ENCODE measurements around the gene NPW.

The NPW gene

DNA sequence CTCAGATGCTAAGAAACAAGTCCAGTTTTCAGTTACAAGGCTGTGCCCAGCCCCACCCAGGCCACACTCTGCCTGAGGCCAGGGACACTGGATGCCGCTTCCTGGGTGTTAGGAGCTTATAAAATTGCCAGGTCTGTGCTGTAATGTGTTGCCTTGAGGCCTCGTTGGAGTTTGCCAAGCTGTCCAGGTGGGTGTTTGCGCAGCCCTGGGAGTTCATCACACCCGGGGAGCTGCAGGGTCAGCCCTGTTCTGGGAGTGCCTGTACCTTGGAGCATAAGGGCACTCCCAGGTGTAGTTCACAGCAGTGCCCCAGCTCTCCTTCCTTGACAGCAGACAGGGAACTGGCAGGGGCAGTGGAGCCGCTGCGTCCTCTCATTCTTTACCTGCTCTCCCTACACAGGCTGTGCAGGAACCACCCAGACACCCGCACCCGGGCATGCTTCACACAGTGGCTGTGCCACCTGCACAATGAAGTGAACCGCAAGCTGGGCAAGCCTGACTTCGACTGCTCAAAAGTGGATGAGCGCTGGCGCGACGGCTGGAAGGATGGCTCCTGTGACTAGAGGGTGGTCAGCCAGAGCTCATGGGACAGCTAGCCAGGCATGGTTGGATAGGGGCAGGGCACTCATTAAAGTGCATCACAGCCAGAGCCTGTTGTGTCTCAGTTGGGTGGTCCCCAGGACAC is 34.0 kb upstream of the NPW start:
- no peak for DNase-seq (ENCODE audit: extremely low read depth, low read depth)
- TF ChIP-seq, protein P1, sequence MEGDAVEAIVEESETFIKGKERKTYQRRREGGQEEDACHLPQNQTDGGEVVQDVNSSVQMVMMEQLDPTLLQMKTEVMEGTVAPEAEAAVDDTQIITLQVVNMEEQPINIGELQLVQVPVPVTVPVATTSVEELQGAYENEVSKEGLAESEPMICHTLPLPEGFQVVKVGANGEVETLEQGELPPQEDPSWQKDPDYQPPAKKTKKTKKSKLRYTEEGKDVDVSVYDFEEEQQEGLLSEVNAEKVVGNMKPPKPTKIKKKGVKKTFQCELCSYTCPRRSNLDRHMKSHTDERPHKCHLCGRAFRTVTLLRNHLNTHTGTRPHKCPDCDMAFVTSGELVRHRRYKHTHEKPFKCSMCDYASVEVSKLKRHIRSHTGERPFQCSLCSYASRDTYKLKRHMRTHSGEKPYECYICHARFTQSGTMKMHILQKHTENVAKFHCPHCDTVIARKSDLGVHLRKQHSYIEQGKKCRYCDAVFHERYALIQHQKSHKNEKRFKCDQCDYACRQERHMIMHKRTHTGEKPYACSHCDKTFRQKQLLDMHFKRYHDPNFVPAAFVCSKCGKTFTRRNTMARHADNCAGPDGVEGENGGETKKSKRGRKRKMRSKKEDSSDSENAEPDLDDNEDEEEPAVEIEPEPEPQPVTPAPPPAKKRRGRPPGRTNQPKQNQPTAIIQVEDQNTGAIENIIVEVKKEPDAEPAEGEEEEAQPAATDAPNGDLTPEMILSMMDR (IDR thresholded peaks at IDR 0.05; ENCODE audit: low read depth, low read length, missing control alignments): no peak
- H3K4me3 ChIP-seq (replicated peaks; ENCODE audit: low read depth, low read length): peak overlapping the region; percentile 70

DNA sequence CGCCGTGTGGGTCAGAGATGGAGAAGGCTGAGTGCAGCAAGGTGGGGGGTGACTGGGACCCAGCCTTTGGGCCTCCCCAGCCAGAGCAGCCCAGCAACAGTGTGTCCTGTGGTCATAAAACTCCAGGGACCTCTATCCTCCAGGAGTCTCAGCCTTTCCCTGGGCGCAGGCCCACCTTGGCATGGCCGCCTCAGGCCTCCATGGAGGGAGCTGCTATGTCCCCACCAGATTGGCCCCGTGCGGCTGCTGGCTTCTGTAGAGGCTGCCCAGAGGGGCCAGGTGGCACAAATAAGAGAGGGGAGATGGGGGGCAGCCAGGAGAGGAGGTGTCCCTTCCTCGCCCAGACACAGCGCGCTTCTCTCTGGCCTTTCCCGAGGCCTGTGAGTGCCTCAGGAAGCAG is 32.4 kb upstream of the NPW start:
- DNase-seq (ENCODE audit: extremely low read depth, low read depth): no peak
- H3K4me3 ChIP-seq (replicated peaks; ENCODE audit: low read depth, low read length): no peak overlapping the region
- TF ChIP-seq, protein P1 (IDR thresholded peaks at IDR 0.05; ENCODE audit: low read depth, low read length, missing control alignments): no peak

DNA sequence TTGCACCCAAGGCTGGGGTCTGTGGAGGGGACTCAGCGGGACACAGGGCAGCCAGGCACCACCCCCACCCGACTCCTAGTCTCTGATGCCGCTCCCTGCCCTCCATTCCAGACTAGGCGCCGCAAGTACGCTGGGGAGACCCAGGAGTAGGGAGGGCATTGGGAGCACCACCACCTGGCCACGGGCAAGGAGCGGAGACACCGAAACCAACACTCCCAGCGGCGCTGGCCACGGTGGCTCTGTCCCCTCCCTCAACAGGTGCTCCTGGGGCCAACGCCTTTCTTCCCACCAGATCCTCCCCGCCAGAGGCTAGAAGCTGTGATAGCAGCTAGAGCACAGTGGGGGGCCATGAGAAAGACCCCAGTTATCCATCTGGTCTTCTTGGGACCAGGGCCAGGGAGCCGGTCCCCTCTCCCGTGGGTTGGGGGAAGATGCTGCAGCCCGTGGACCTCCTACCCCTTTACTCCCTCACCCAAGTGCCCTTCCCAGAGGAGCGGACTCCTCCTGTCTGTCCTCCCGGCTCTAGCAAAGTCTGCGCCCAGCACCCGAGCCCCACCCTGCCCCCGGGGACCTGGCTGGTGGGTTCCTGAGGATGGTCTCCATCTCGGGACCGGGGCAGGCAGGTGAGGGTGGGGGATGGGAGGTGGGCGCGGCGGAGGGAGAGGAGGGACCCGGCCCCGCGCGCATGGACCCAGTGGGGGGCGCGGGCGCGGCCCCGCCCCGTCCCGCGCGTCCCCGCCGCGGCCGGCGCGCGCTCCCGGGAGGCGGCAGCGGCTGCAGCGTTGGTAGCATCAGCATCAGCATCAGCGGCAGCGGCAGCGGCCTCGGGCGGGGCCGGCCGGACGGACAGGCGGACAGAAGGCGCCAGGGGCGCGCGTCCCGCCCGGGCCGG is 30.1 kb upstream of the NPW start, which contains the start of gene SYNGR3:
SYNGR3 (plus strand) TSS at position 762 of the 892 bp plus-strand sequence. CDS start 133 bp downstream, outside the sequence.
- no peak for DNase-seq (ENCODE audit: extremely low read depth, low read depth)
- no peak within 1 kb of the TSS for H3K4me3 ChIP-seq (replicated peaks; ENCODE audit: low read depth, low read length)
- TF ChIP-seq, protein P1 (IDR thresholded peaks at IDR 0.05; ENCODE audit: low read depth, low read length, missing control alignments): no peak

DNA sequence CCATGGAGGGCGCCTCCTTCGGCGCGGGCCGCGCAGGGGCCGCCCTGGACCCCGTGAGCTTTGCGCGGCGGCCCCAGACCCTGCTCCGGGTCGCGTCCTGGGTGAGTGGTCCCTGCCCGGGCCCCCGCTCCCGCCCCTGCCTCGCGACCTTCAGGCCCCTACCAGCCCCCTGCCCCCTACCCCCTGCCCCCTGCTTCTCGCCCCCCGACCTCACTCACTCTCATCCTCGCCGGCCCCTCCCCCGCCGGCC is 29.6 kb upstream of the NPW start:
- TF ChIP-seq, protein P1 (IDR thresholded peaks at IDR 0.05; ENCODE audit: low read depth, low read length, missing control alignments): no peak
- no peak for DNase-seq (ENCODE audit: extremely low read depth, low read depth)
- no peak overlapping the region for H3K4me3 ChIP-seq (replicated peaks; ENCODE audit: low read depth, low read length)

DNA sequence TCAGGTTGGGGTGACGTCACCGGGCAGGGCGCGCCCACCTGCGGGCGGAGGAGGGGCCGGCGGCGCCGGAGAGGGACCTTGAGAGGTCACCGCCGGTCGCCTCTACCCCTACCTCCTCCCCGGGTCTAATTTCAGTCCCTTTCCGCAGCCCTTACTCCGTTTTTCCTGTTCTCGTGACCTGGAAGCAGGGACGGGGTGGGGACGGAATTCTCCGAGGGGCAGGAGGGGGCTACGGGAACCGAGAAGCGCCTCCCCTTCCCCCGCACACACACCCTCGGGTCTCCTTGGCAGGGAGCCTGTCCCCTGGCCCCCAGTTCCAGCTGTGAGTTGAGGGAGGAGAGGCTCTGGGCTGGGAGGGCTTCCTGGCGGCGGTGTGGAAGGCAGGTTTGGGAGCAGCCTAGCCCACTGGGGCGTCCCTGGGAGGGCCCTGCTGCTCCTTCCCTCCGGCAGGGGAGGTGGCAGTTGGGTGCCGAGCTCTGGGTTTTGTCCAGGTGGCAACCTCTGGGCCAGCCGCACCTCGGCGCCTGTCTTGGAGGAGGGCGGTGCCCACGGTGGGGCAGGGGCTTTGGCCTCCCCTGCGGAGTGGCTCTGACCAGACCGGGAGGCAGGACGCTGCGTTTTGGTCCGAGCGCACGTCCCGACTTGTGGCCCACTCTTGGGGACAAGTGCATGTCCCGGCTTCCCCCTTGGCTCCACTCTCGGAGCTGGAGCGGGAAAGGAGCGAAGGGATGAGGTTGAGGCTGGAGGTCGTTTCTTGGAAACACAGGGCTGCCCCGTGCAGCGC is 29.0 kb upstream of the NPW start:
- TF ChIP-seq, protein P1 (IDR thresholded peaks at IDR 0.05; ENCODE audit: low read depth, low read length, missing control alignments): no peak
- no peak overlapping the region for H3K4me3 ChIP-seq (replicated peaks; ENCODE audit: low read depth, low read length)
- DNase-seq (ENCODE audit: extremely low read depth, low read depth): no peak

DNA sequence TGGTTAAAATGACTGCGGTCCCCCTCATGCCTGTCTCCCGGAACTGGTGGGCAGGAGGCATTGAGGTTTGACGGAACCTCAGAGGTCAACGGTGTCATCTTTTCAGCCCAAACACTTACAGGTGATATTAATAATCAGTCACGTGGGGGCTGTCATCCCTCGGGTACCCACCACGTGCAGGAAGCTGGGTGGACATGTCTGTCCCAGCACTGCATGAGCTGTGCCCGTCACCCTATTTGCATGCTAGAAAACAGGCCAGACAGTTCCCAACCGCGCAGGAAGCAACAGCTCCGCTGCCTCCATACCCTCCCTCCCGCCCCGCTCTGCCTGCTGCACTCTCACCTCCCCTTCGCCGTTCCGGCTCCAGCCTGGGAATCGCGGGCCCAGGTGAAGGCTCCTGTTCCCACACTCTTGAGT is 28.4 kb upstream of the NPW start:
- H3K4me3 ChIP-seq (replicated peaks; ENCODE audit: low read depth, low read length): no peak overlapping the region
- DNase-seq (ENCODE audit: extremely low read depth, low read depth): no peak
- TF ChIP-seq, protein P1 (IDR thresholded peaks at IDR 0.05; ENCODE audit: low read depth, low read length, missing control alignments): no peak
